Naive B cell (primary cell): ENCODE measurements around the gene IFNL4. TPM values are rescaled to one million over a fixed set of nuclear protein-coding genes. Genes with fewer than 3 reads are reported as not detected.
"Not testable (repeated sequence)": the region's sequence is repeated elsewhere in the genome, so short reads cannot be mapped to it uniquely, and the experiment has no call there.

ENCODE experiments used
- ATAC-seq, 2 donors: fragments of 150-1000 bp; cut with Tn5 transposase; 2 replicates each; pipeline ENCODE4 v1.10.0; 2021; ENCODE audit warnings: low read depth in 2 of 2, mild to moderate bottlenecking in 2 of 2, moderate library complexity in 2 of 2
- DNase-seq: peaks from one replicate; pipeline ENCODE4 v3.0.0; 2022
- H3K27ac Mint-ChIP-seq, 6 donors: one replicate each; pipeline ENCODE4 v1.8.0; 2020 to 2022; ENCODE audit warnings: mild to moderate bottlenecking in 6 of 6, mixed read lengths in 6 of 6, moderate library complexity in 5 of 6, inconsistent platforms in 2 of 6
- H3K27me3 Mint-ChIP-seq, 3 donors: one replicate each; pipeline ENCODE4 v1.8.0; 2021 to 2022; ENCODE audit warnings: mixed read lengths in 3 of 3, mild to moderate bottlenecking in 1 of 3
- H3K36me3 Mint-ChIP-seq, 2 donors: one replicate each; pipeline ENCODE4 v1.8.0; 2020 to 2022; ENCODE audit warnings: mixed read lengths in 2 of 2, inconsistent platforms in 1 of 2, mild to moderate bottlenecking in 1 of 2
- H3K4me1 Mint-ChIP-seq, 3 donors: one replicate each; pipeline ENCODE4 v1.8.0; 2020 to 2022; ENCODE audit warnings: mixed read lengths in 3 of 3, inconsistent platforms in 1 of 3, mild to moderate bottlenecking in 1 of 3, moderate library complexity in 1 of 3
- H3K4me3 Mint-ChIP-seq, 8 donors: one replicate each; pipeline ENCODE4 v1.8.0; 2020 to 2022; ENCODE audit warnings: mild to moderate bottlenecking in 8 of 8, mixed read lengths in 8 of 8, moderate library complexity in 8 of 8, inconsistent platforms in 2 of 8
- H3K9me3 Mint-ChIP-seq, 7 donors: one replicate each; pipeline ENCODE4 v1.8.0; 2020 to 2022; ENCODE audit warnings: mixed read lengths in 7 of 7, mild to moderate bottlenecking in 5 of 7, inconsistent platforms in 2 of 7, moderate library complexity in 1 of 7
- polyA plus RNA-seq, 6 donors: library from polyadenylated mRNA; unstranded; fragments of 300-500 nt; fragmentation: Illumina TruSeq; gene quantifications; one replicate each; pipeline ENCODE4 v1.2.3, GENCODE V29; 2021; ENCODE audit warnings: low read depth in 6 of 6

Gene IFNL4
- polyA plus RNA-seq, 6 donors from 2014 or later: not detected

- Mint-ChIP-seq H3K36me3 (no peaks in the 10 kb centered on the region), H3K9me3 (peaks cover 0 to 4% (median 0%) of the 10 kb centered on the region in 7 donors), H3K27ac (no peak overlapping the region), H3K4me1 (peaks cover 0 to 8% (median 1%) of the 10 kb centered on the region in 3 donors), H3K4me3 (no peak overlapping the region), H3K27me3 (peaks cover 11 to 31% (median 15%) of the 10 kb centered on the region in 3 donors)
- DNase-seq (no peak), ATAC-seq (no peak)
Observed at GRCh38 chr19:39251846-39252245, 3.2 kb upstream of the IFNL4 start.

- H3K4me1 Mint-ChIP-seq: peaks cover 0 to 8% (median 2%) of the 10 kb centered on the region in 3 donors
- no peaks in the 10 kb centered on the region for H3K36me3 Mint-ChIP-seq
- ATAC-seq: no peak
- no peak overlapping the region for H3K4me3 Mint-ChIP-seq
- peaks cover 0 to 4% (median 0%) of the 10 kb centered on the region in 7 donors for H3K9me3 Mint-ChIP-seq
- H3K27me3 Mint-ChIP-seq: peaks cover 8 to 29% (median 10%) of the 10 kb centered on the region in 3 donors
- no peak for DNase-seq
- H3K27ac Mint-ChIP-seq: no peak overlapping the region
Observed at GRCh38 chr19:39251081-39251480, 2.4 kb upstream of the IFNL4 start.

GRCh38 chr19:39247701-39248664 lies 673 bp downstream of the IFNL4 start:
- Mint-ChIP-seq H3K4me1 (peaks cover 0 to 8% (median 2%) of the 10 kb centered on the region in 3 donors), H3K27me3 (peaks cover 8 to 46% (median 21%) of the 10 kb centered on the region in 3 donors), H3K4me3 (peak overlapping the region in 1 of 8 donors; percentile 70), H3K9me3 (peaks cover 0 to 2% (median 0%) of the 10 kb centered on the region in 7 donors), H3K36me3 (no peaks in the 10 kb centered on the region), H3K27ac (no peak overlapping the region)
- DNase-seq: no peak
- peak in 1 of 2 donors; percentile 25 for ATAC-seq

- peaks cover 0 to 2% (median 0%) of the 10 kb centered on the region in 7 donors for H3K9me3 Mint-ChIP-seq
- peak; percentile 16 to 52 for ATAC-seq
- peaks cover 0 to 4% (median 2%) of the 10 kb centered on the region in 3 donors for H3K4me1 Mint-ChIP-seq
- H3K36me3 Mint-ChIP-seq: no peaks in the 10 kb centered on the region
- no peak overlapping the region for H3K27ac Mint-ChIP-seq
- H3K4me3 Mint-ChIP-seq: peak overlapping the region in 5 of 8 donors; percentile 52 to 80 (median 68)
- H3K27me3 Mint-ChIP-seq: peaks cover 8 to 46% (median 21%) of the 10 kb centered on the region in 3 donors
- no peak for DNase-seq
Observed at GRCh38 chr19:39246951-39247669, 1.5 kb downstream of the IFNL4 start.

GRCh38 chr19:39245166-39245565 lies 3.5 kb downstream of the IFNL4 start:
- not testable (repeated sequence) for H3K9me3 Mint-ChIP-seq, H3K27ac Mint-ChIP-seq, DNase-seq, H3K4me3 Mint-ChIP-seq, H3K4me1 Mint-ChIP-seq, H3K36me3 Mint-ChIP-seq
- peak in 1 of 2 donors; percentile 40 for ATAC-seq
- H3K27me3 Mint-ChIP-seq: peaks cover 8 to 46% (median 21%) of the 10 kb centered on the region in 3 donors

- not testable (repeated sequence) for ATAC-seq, H3K4me1 Mint-ChIP-seq, H3K27ac Mint-ChIP-seq, DNase-seq, H3K9me3 Mint-ChIP-seq, H3K36me3 Mint-ChIP-seq
- Mint-ChIP-seq H3K4me3 (peak within 1 kb of the TSS in 1 of 8 donors; percentile 61), H3K27me3 (peaks cover 8 to 44% (median 21%) of the 10 kb centered on the region in 3 donors)
Observed at GRCh38 chr19:39244410-39245100, 4.1 kb downstream of the IFNL4 start, which contains the start of gene IFNL3. TSS of gene IFNL3 (minus strand) at chr19:39245006. CDS start at chr19:39244967, 39 bp downstream.

GRCh38 chr19:39243741-39244140 lies 4.9 kb downstream of the IFNL4 start:
- not testable (repeated sequence) for H3K9me3 Mint-ChIP-seq, ATAC-seq, H3K36me3 Mint-ChIP-seq, H3K4me1 Mint-ChIP-seq, DNase-seq, H3K27ac Mint-ChIP-seq, H3K4me3 Mint-ChIP-seq
- H3K27me3 Mint-ChIP-seq: peaks cover under 1 to 36% (median 14%) of the 10 kb centered on the region in 3 donors

- ATAC-seq: no peak
- H3K9me3 Mint-ChIP-seq: no peaks in the 10 kb centered on the region
Observed at GRCh38 chr19:39240421-39240820, 8.2 kb downstream of the IFNL4 start.

GRCh38 chr19:39238944-39239343 lies 9.7 kb downstream of the IFNL4 start:
- no peak for DNase-seq
- Mint-ChIP-seq H3K27ac (peak overlapping the region in 2 of 6 donors; percentile 39 to 88), H3K36me3 (no peaks in the 10 kb centered on the region)

More at GRCh38 chr19:39240421-39240820, 8.2 kb downstream of the IFNL4 start:
- Mint-ChIP-seq H3K4me1 (peaks cover 18 to 23% (median 20%) of the 10 kb centered on the region in 3 donors), H3K36me3 (no peaks in the 10 kb centered on the region), H3K4me3 (no peak overlapping the region), H3K27me3 (peaks cover 0 to 17% (median 11%) of the 10 kb centered on the region in 3 donors), H3K27ac (peak overlapping the region in 2 of 6 donors; percentile 37 to 64)
- DNase-seq: no peak

GRCh38 chr19:39238209-39238608 lies 10.4 kb downstream of the IFNL4 start:
- H3K36me3 Mint-ChIP-seq: no peaks in the 10 kb centered on the region
- H3K27ac Mint-ChIP-seq: peak overlapping the region; percentile 26 to 92 (median 79)
- peaks cover 18 to 23% (median 20%) of the 10 kb centered on the region in 3 donors for H3K4me1 Mint-ChIP-seq
- DNase-seq (no peak), ATAC-seq (no peak)
- H3K27me3 Mint-ChIP-seq: peaks cover 0 to 1% (median under 1%) of the 10 kb centered on the region in 3 donors
- peak overlapping the region; percentile 35 to 89 (median 74) for H3K4me3 Mint-ChIP-seq
- H3K9me3 Mint-ChIP-seq: no peaks in the 10 kb centered on the region

More at GRCh38 chr19:39238944-39239343, 9.7 kb downstream of the IFNL4 start:
- H3K4me1 Mint-ChIP-seq: peaks cover 18 to 23% (median 20%) of the 10 kb centered on the region in 3 donors
- no peak for ATAC-seq
- no peaks in the 10 kb centered on the region for H3K9me3 Mint-ChIP-seq
- H3K27me3 Mint-ChIP-seq: peaks cover 0 to 9% (median 8%) of the 10 kb centered on the region in 3 donors
- no peak overlapping the region for H3K4me3 Mint-ChIP-seq

GRCh38 chr19:39237200-39238184 lies 11.2 kb downstream of the IFNL4 start:
- Mint-ChIP-seq H3K4me3 (peak overlapping the region; percentile 35 to 89 (median 74)), H3K27ac (peak overlapping the region; percentile 60 to 92 (median 79)), H3K27me3 (no peaks in the 10 kb centered on the region), H3K9me3 (no peaks in the 10 kb centered on the region), H3K36me3 (no peaks in the 10 kb centered on the region), H3K4me1 (peaks cover 18 to 23% (median 20%) of the 10 kb centered on the region in 3 donors)
- DNase-seq: peak; percentile 14
- peak; percentile 83 to 94 for ATAC-seq
